C4-2B (cell line): ENCODE results near the gene FARP2.
A peak's percentile ranks its signal among the peaks of the same experiment; 100 is the strongest.

Experiments used
- H3K27ac ChIP-seq: fragments of 450-650 bp; 2 replicates; pipeline ENCODE4 v1.5.1; 2017
- CTCF ChIP-seq: fragments of 450-650 bp; conservative IDR thresholded peaks from 2 replicates; pipeline ENCODE4 v1.5.1; 2017; ENCODE audit warnings: mild to moderate bottlenecking
- ZFX ChIP-seq: fragments of 450-650 bp; IDR thresholded peaks from 2 replicates; pipeline ENCODE4 v1.6.1; 2017

FARP2 gene

GRCh38 chr2:241501551-241501950 is 145.5 kb downstream of the FARP2 start:
- no peak overlapping the region for H3K27ac ChIP-seq
- TF ChIP-seq ZFX (no peak), CTCF (no peak)

- TF ChIP-seq CTCF (no peak), ZFX (no peak)
- H3K27ac ChIP-seq = no peak overlapping the region
Measured at GRCh38 chr2:241502281-241502680, 146.2 kb downstream of the FARP2 start.

GRCh38 chr2:241503776-241504392 is 147.8 kb downstream of the FARP2 start:
- H3K27ac ChIP-seq = no peak overlapping the region
- TF ChIP-seq ZFX (no peak), CTCF (no peak)

- no peak for TF ChIP-seq ZFX
- 0 out of 2 replicates have a peak overlapping the region, but pooled peaks have one; percentile 2 for H3K27ac ChIP-seq
Measured at GRCh38 chr2:241505086-241505780, 149.1 kb downstream of the FARP2 start.

GRCh38 chr2:241505781-241506201 is 149.7 kb downstream of the FARP2 start:
- H3K27ac ChIP-seq = peak overlapping the region; percentile 2; the same call in 1 of the 2 replicates
- TF ChIP-seq ZFX (no peak), CTCF (no peak)

GRCh38 chr2:241506317-241506716 is 150.2 kb downstream of the FARP2 start:
- H3K27ac ChIP-seq = peak overlapping the region; percentile 95

- TF ChIP-seq CTCF (no peak), ZFX (no peak)
- peak overlapping the region; percentile 95 for H3K27ac ChIP-seq
Measured at GRCh38 chr2:241506793-241507429, 150.8 kb downstream of the FARP2 start.

GRCh38 chr2:241507430-241508239 is 151.6 kb downstream of the FARP2 start:
- TF ChIP-seq ZFX (0 out of 2 replicates have a peak, but pooled peaks have one; percentile 21), CTCF (no peak; the same call in 1 of the 2 replicates)
- peak overlapping the region; percentile 95 for H3K27ac ChIP-seq
